A673 (cell line): Measurements from ENCODE around the gene SDR39U1. TPM values are rescaled to one million over a fixed set of nuclear protein-coding genes. Genes with fewer than 3 reads are reported as not detected.

Experiments used
- BruUV-seq: library from RNA; stranded (reverse); fragments of 400-500 nt; replicated peaks from 2 replicates; lab custom pipeline; 2021; lab: Mats Ljungman, UMichigan
- CTCF ChIA-PET: fragments of 300-600 bp; sonication (Branson Sonifier 250); formaldehyde crosslinking; loops from one replicate; lab custom pipeline; 2022; ENCODE audit warnings: antibody characterized with exemption; lab: Charles Lee
- POLR2A ChIA-PET: fragments of 300-600 bp; sonication (Branson Sonifier 250); formaldehyde crosslinking; loops from one replicate; lab custom pipeline; 2022; ENCODE audit warnings: antibody characterized with exemption; ENCODE audit not compliant: low non-redundant PET; lab: Charles Lee
- DNase-seq: peaks from one replicate; pipeline ENCODE4 v3.0.0-alpha.2; 2015; ENCODE audit warnings: low spot score
- H3K27ac ChIP-seq: fragments of 200-600 bp; sonication (generic); 2 replicates; pipeline ENCODE4 v1.5.1; 2016; ENCODE audit warnings: mixed run types, low read depth, mild to moderate bottlenecking, mixed read lengths, antibody characterized with exemption, low read length; ENCODE audit not compliant: poor library complexity, severe bottlenecking
- H3K27me3 ChIP-seq: fragments of 200-600 bp; sonication (generic); replicated peaks from 2 replicates; pipeline ENCODE4 v1.6.1; 2017; ENCODE audit warnings: mixed run types, low read depth, mild to moderate bottlenecking, mixed read lengths, antibody characterized with exemption, low read length; ENCODE audit not compliant: insufficient read depth, poor library complexity
- H3K36me3 ChIP-seq: fragments of 200-600 bp; sonication (generic); 2 replicates; pipeline ENCODE4 v1.6.1; 2016; ENCODE audit warnings: mixed run types, mild to moderate bottlenecking, mixed read lengths, antibody characterized with exemption, low read length; ENCODE audit not compliant: insufficient read depth, poor library complexity, severe bottlenecking
- H3K4me1 ChIP-seq: fragments of 200-600 bp; sonication (generic); 2 replicates; pipeline ENCODE4 v1.6.1; 2017; ENCODE audit warnings: mixed run types, mild to moderate bottlenecking, mixed read lengths, antibody characterized with exemption, low read length; ENCODE audit not compliant: insufficient read depth, poor library complexity, severe bottlenecking
- H3K4me3 ChIP-seq: fragments of 200-600 bp; sonication (generic); 2 replicates; pipeline ENCODE4 v1.5.1; 2016; ENCODE audit warnings: low read depth, mixed run types, mild to moderate bottlenecking, mixed read lengths, low read length; ENCODE audit not compliant: poor library complexity, severe bottlenecking
- H3K9me3 ChIP-seq: fragments of 200-600 bp; sonication (generic); 2 replicates; pipeline ENCODE4 v1.6.1; 2016; ENCODE audit warnings: mixed run types, low read depth, mild to moderate bottlenecking, mixed read lengths, antibody characterized with exemption, low read length; ENCODE audit not compliant: poor library complexity, severe bottlenecking
- EZH2 ChIP-seq: fragments of 200-600 bp; sonication (generic); IDR thresholded peaks from 2 replicates; pipeline ENCODE4 v1.6.1; 2017; ENCODE audit warnings: borderline replicate concordance, low read depth, mild to moderate bottlenecking, mixed read lengths, antibody characterized with exemption, low read length; ENCODE audit not compliant: poor library complexity, severe bottlenecking
- intact Hi-C: fragments of 100-400 bp; cut with micrococcal nuclease; formaldehyde crosslinking; loops from one replicate; pipeline ENCODE4 v1.10.0; 2022; ENCODE audit not compliant: unreplicated experiment
- total RNA-seq: library from RNA; stranded (reverse); gene quantifications from 2 replicates; pipeline ENCODE4 v1.2.3, GENCODE V29; 2021
- TF ChIP-seq, protein P1 (sequence below): fragments of 300-800, 200-600 bp; sonication (generic); conservative IDR thresholded peaks from 2 replicates; pipeline ENCODE4 v1.5.1; 2017; ENCODE audit warnings: low read depth, mild to moderate bottlenecking, antibody characterized with exemption, low read length, moderate library complexity, mixed read lengths

SDR39U1 gene
- total RNA-seq, 1 experiment from 2014 or later = 49.1 TPM

DNA sequence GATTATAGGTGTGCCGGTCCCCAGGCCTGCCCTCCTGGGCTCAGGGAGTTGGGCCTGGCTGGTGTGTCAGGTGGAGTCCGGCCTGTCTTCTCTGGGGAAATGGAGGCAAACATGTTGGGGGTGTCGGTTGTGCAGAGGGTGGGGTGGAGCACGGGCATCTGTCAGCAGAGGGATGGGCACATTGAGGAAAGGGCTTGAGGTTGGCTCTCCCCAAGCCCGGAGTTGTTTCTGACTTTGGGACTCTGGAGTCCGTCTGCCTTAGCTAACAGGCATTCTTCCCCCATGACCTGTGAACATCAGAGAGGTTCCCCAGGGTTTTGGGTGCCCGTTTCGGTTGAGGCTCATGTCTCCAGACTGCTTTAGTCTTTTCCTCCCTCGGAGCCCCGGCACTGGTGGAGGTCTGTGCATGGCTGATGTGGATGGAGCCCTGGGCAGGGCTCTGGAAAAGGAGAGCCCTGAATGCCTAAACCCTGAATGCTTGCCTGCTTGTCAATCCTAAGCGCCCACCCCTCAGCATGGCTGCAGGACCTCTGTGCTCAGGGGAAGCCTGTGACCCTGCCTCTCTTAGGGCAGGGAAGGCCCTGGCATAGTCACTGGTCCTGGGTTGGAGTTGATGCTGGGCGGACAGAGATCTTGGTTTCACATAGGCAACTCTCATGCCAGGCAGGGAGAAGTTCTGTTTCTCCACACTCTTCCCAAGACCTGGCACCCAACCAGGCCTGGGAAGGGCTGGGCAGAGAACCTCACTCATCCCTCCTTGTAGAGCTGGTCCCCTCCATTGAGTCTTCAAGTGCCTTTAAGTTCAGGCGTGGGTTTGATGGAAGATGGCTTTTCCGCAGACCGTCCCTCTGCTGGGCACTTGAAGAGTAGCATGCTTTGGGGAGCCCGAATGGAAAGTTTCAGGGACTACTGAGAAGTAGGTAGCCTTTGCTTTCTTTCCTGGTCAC lies 30.9 kb downstream of the SDR39U1 start:
- H3K4me1 ChIP-seq = no peaks in the 10 kb centered on the region
- BruUV-seq = no TSS peak
- H3K9me3 ChIP-seq = no peaks in the 10 kb centered on the region
- no peak overlapping the region for H3K27ac ChIP-seq
- H3K4me3 ChIP-seq = no peak overlapping the region
- TF ChIP-seq, protein P1, sequence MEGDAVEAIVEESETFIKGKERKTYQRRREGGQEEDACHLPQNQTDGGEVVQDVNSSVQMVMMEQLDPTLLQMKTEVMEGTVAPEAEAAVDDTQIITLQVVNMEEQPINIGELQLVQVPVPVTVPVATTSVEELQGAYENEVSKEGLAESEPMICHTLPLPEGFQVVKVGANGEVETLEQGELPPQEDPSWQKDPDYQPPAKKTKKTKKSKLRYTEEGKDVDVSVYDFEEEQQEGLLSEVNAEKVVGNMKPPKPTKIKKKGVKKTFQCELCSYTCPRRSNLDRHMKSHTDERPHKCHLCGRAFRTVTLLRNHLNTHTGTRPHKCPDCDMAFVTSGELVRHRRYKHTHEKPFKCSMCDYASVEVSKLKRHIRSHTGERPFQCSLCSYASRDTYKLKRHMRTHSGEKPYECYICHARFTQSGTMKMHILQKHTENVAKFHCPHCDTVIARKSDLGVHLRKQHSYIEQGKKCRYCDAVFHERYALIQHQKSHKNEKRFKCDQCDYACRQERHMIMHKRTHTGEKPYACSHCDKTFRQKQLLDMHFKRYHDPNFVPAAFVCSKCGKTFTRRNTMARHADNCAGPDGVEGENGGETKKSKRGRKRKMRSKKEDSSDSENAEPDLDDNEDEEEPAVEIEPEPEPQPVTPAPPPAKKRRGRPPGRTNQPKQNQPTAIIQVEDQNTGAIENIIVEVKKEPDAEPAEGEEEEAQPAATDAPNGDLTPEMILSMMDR = peak; percentile 74
- TF ChIP-seq EZH2 = no peak
- POLR2A ChIA-PET = interaction anchor here (1.0 kb wide), 1 partner anchor 252 kb away, joined by 4 read pairs; no protein-coding TSS in a partner anchor
- DNase-seq = peak; percentile 69
- no peaks in the 10 kb centered on the region for H3K27me3 ChIP-seq
- H3K36me3 ChIP-seq = no peaks in the 10 kb centered on the region
- CTCF ChIA-PET = interaction anchor here (0.6 to 1.1 kb wide), 3 partner anchors 15 to 696 kb away, joined by 4 to 6 read pairs (median 4); no protein-coding TSS in a partner anchor
- intact Hi-C loops = loop anchor here (1.0 to 5.0 kb wide), 2 partner anchors 44 to 78 kb away; partner anchors contain the start of gene NFATC4

DNA sequence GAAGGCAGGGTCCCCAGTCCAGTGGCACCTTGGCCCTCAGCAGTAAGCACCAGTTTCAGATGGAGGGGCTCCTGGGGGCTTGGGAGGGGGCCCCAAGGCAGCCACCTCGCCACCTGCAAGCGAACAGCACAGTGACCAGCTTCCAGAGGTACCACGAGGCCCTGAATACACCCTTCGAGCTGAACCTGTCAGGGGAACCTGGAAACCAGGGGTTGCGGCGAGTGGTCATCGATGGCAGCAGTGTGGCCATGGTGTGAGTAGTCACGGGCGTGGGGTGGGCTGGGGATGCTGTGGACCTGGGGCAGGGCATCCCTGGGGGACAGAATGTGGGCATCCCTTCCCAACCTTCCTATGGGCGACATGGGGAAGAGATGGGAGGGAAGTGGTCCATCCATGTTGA lies 32.6 kb downstream of the SDR39U1 start:
- H3K27me3 ChIP-seq = no peaks in the 10 kb centered on the region
- ChIA-PET POLR2A (no interaction called here), CTCF (interaction anchor here (1.2 kb wide), 1 partner anchor 18 kb away, joined by 3 read pairs; no protein-coding TSS in a partner anchor)
- H3K4me3 ChIP-seq = no peak overlapping the region
- TF ChIP-seq EZH2 = no peak
- TF ChIP-seq, protein P1 = no peak
- DNase-seq = no peak
- intact Hi-C loops = loop anchor here (5.0 kb wide), 1 partner anchor 43 kb away; the partner anchor contains the start of gene NFATC4
- H3K36me3 ChIP-seq = no peaks in the 10 kb centered on the region
- H3K9me3 ChIP-seq = no peaks in the 10 kb centered on the region
- H3K4me1 ChIP-seq = no peaks in the 10 kb centered on the region
- no peak overlapping the region for H3K27ac ChIP-seq
- no TSS peak for BruUV-seq

DNA sequence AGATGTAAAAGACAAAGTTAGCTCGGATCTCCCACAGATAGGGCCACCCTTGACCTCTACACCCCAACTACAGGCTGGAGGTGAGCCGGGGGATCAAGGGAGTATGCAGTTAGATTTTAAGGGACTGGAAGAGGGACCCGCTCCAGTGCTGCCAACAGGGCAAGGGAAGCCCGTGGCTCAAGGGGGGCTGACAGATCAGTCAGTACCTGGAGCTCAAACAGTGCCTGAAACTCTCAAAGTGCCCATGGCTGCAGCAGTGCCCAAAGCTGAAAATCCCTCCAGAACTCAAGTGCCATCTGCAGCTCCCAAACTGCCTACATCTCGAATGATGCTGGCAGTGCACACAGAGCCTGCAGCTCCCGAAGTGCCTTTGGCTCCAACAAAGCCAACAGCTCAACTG lies 33.4 kb downstream of the SDR39U1 start:
- Histone ChIP-seq H3K4me1 (no peaks in the 10 kb centered on the region), H3K4me3 (no peak overlapping the region), H3K9me3 (no peaks in the 10 kb centered on the region), H3K36me3 (no peaks in the 10 kb centered on the region), H3K27ac (no peak overlapping the region), H3K27me3 (no peaks in the 10 kb centered on the region)
- BruUV-seq = no TSS peak
- ChIA-PET CTCF (interaction anchor here (0.8 kb wide), 1 partner anchor 76 kb away, joined by 3 read pairs; no protein-coding TSS in a partner anchor), POLR2A (no interaction called here)
- DNase-seq = no peak
- intact Hi-C loops = no loop called here
- TF ChIP-seq, protein P1 = no peak
- TF ChIP-seq EZH2 = no peak
